ENCODE measurements around the gene NDUFB10. TPM values are rescaled to one million over a fixed set of nuclear protein-coding genes. Genes with fewer than 3 reads are reported as not detected.
"Not testable (repeated sequence)": the region's sequence is repeated elsewhere in the genome, so short reads cannot be mapped to it uniquely, and the experiment has no call there.

The NDUFB10 gene
- total and polyA plus RNA-seq, 2 experiments from 2014 or later = 244 to 495 TPM

GRCh38 chr16:1960665-1961630 is 1.6 kb downstream of the NDUFB10 start:
- Mint-ChIP-seq H3K36me3 (ENCODE audit: low read depth) (peaks cover 44% of the 10 kb centered on the region), H3K4me1 (peaks cover 33% of the 10 kb centered on the region), H3K4me3 (peak overlapping the region; percentile 92), H3K9me3 (peaks cover 8% of the 10 kb centered on the region; the same call in 2 of the 3 replicates), H3K27me3 (ENCODE audit: insufficient read depth, low read depth, poor library complexity) (peaks cover 55% of the 10 kb centered on the region), H3K27ac (peak overlapping the region; percentile 90)
- peak; percentile 21 for ATAC-seq
- Histone ChIP-seq H3K4me1 (ENCODE audit: insufficient read depth) (peaks cover 37% of the 10 kb centered on the region; the same call in 1 of the 2 replicates), H3K27me3 (ENCODE audit: insufficient read depth) (no peaks in the 10 kb centered on the region), H3K27ac (ENCODE audit: low read depth) (peak overlapping the region; percentile 84; the same call in 1 of the 2 replicates), H3K9me2 (ENCODE audit: insufficient read depth) (no peaks in the 10 kb centered on the region), H3K36me3 (ENCODE audit: insufficient read depth) (peaks cover 25% of the 10 kb centered on the region), H2AFZ (no peak overlapping the region), H3K79me2 (replicated peaks; ENCODE audit: insufficient read depth) (peaks cover 43% of the 10 kb centered on the region), H4K20me1 (replicated peaks; ENCODE audit: insufficient read depth) (peaks cover 27% of the 10 kb centered on the region), H3F3A (replicated peaks; ENCODE audit: low read depth) (peaks cover 49% of the 10 kb centered on the region), H3K4me2 (peak overlapping the region; percentile 91), H3K4me3 (peak overlapping the region; percentile 89)
- TF ChIP-seq ZNF331 (CRISPR knock-in tag; IDR thresholded peaks at IDR 0.05; ENCODE audit: low read depth) (no peak), POLR2AphosphoS5 (IDR thresholded peaks at IDR 0.05; ENCODE audit: low read depth) (peak; percentile 80)
- no peak for DNase-seq (ENCODE audit: low spot score)

DNA sequence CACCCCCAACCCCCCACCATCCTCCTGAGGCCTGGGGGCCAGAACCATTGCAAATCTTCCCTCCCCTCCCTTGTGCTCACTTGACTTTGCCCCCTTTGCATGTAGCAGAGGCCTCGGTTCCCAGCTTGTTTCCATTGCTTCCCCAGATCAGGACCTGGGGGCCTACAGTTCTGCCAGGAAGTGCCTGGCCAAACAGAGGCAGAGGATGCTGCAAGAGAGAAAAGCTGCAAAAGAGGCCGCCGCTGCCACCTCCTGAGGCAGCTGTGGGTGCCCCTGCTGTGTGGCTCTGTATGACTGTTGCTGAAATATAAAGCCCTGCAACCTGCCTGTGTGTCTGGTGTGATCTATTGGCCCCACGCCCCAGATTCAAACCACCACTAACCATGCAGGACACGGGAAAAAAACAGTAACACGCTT is 2.3 kb downstream of the NDUFB10 start:
- Mint-ChIP-seq H3K27ac (peak overlapping the region; percentile 80), H3K36me3 (ENCODE audit: low read depth) (peaks cover 44% of the 10 kb centered on the region), H3K9me3 (peaks cover 8% of the 10 kb centered on the region; the same call in 2 of the 3 replicates), H3K4me1 (peaks cover 33% of the 10 kb centered on the region), H3K27me3 (ENCODE audit: insufficient read depth, low read depth, poor library complexity) (peaks cover 55% of the 10 kb centered on the region), H3K4me3 (peak overlapping the region; percentile 91)
- no peak for TF ChIP-seq EZH2 (IDR thresholded peaks at IDR 0.05; ENCODE audit: low read depth, unreplicated experiment)
- peak overlapping the region; percentile 36; the same call in 1 of the 2 replicates for H3K4me3 ChIP-seq
- H3K9me2 ChIP-seq (ENCODE audit: insufficient read depth) = no peaks in the 10 kb centered on the region
- no peak overlapping the region for H2AFZ ChIP-seq
- peaks cover 27% of the 10 kb centered on the region for H4K20me1 ChIP-seq (replicated peaks; ENCODE audit: insufficient read depth)
- H3K79me2 ChIP-seq (replicated peaks; ENCODE audit: insufficient read depth) = peaks cover 46% of the 10 kb centered on the region
- peaks cover 49% of the 10 kb centered on the region for H3F3A ChIP-seq (replicated peaks; ENCODE audit: low read depth)
- peak overlapping the region; percentile 93; the same call in 1 of the 2 replicates for H3K27ac ChIP-seq (ENCODE audit: low read depth)
- no peak for ATAC-seq
- peaks cover 25% of the 10 kb centered on the region for H3K36me3 ChIP-seq (ENCODE audit: insufficient read depth)
- peaks cover 38% of the 10 kb centered on the region; the same call in 1 of the 2 replicates for H3K4me1 ChIP-seq (ENCODE audit: insufficient read depth)
- no peaks in the 10 kb centered on the region for H3K27me3 ChIP-seq (ENCODE audit: insufficient read depth)
- peak overlapping the region; percentile 55 for H3K4me2 ChIP-seq
- DNase-seq (ENCODE audit: low spot score) = no peak

- peaks cover 52% of the 10 kb centered on the region for H3K27me3 Mint-ChIP-seq (ENCODE audit: insufficient read depth, low read depth, poor library complexity)
- not testable (repeated sequence) for ATAC-seq
Observed at GRCh38 chr16:1962161-1963153, 3.1 kb downstream of the NDUFB10 start.

More at GRCh38 chr16:1962161-1963153, 3.1 kb downstream of the NDUFB10 start:
- H3K9me3 Mint-ChIP-seq; H3K9me2 ChIP-seq (ENCODE audit: insufficient read depth); H3K27me3 ChIP-seq (ENCODE audit: insufficient read depth); DNase-seq (ENCODE audit: low spot score); H2AFZ ChIP-seq: not testable (repeated sequence)
- Mint-ChIP-seq H3K36me3 (ENCODE audit: low read depth) (peaks cover 44% of the 10 kb centered on the region), H3K27ac (peak overlapping the region; percentile 96), H3K4me1 (peaks cover 33% of the 10 kb centered on the region), H3K4me3 (peak overlapping the region; percentile 91)
- Histone ChIP-seq H3K36me3 (ENCODE audit: insufficient read depth) (peaks cover 25% of the 10 kb centered on the region), H3K4me3 (peak overlapping the region; percentile 100), H4K20me1 (replicated peaks; ENCODE audit: insufficient read depth) (peaks cover 27% of the 10 kb centered on the region), H3K4me1 (ENCODE audit: insufficient read depth) (peaks cover 38% of the 10 kb centered on the region; the same call in 1 of the 2 replicates), H3K4me2 (peak overlapping the region; percentile 100), H3K27ac (ENCODE audit: low read depth) (peak overlapping the region; percentile 93), H3F3A (replicated peaks; ENCODE audit: low read depth) (peaks cover 46% of the 10 kb centered on the region), H3K79me2 (replicated peaks; ENCODE audit: insufficient read depth) (peaks cover 46% of the 10 kb centered on the region)
- TF ChIP-seq POLR2AphosphoS5 (IDR thresholded peaks at IDR 0.05; ENCODE audit: low read depth) = 0 out of 2 replicates have a peak, but pooled peaks have one; percentile 5
